ENCODE data around the gene ERGIC3. TPM values are rescaled to one million over a fixed set of nuclear protein-coding genes. Genes with fewer than 3 reads are reported as not detected.
A peak's percentile ranks its signal among the peaks of the same experiment; 100 is the strongest.

ERGIC3 gene
- polyA plus RNA-seq, 6 donors from 2014 or later: 103 to 141 (median 117) TPM

- DNase-seq (no peak), ATAC-seq (ENCODE audit: low read depth in 2 of 2) (no peak)
- H3K27me3 Mint-ChIP-seq: no peaks in the 10 kb centered on the region
- H3K4me3 Mint-ChIP-seq: peak overlapping the region in 2 of 8 donors; percentile 51 to 73
- H3K27ac Mint-ChIP-seq: peak overlapping the region in 3 of 6 donors; percentile 0 to 68 (median 2)
- H3K4me1 Mint-ChIP-seq: no peaks in the 10 kb centered on the region
- H3K36me3 Mint-ChIP-seq: peaks cover 0 to 30% of the 10 kb centered on the region in 2 donors
- no peaks in the 10 kb centered on the region for H3K9me3 Mint-ChIP-seq
Observed at GRCh38 chr20:35559042-35559693, 17.3 kb downstream of the ERGIC3 start.

GRCh38 chr20:35560105-35560511, 18.2 kb downstream of the ERGIC3 start:
- no peaks in the 10 kb centered on the region for H3K27me3 Mint-ChIP-seq
- no peaks in the 10 kb centered on the region for H3K4me1 Mint-ChIP-seq
- ATAC-seq (ENCODE audit: low read depth in 2 of 2) (no peak), DNase-seq (no peak)
- peak overlapping the region in 1 of 8 donors; percentile 37 for H3K4me3 Mint-ChIP-seq
- H3K36me3 Mint-ChIP-seq: peaks cover 0 to 21% of the 10 kb centered on the region in 2 donors
- no peak overlapping the region for H3K27ac Mint-ChIP-seq
- H3K9me3 Mint-ChIP-seq: peaks cover 0 to 2% (median 0%) of the 10 kb centered on the region in 7 donors

DNA sequence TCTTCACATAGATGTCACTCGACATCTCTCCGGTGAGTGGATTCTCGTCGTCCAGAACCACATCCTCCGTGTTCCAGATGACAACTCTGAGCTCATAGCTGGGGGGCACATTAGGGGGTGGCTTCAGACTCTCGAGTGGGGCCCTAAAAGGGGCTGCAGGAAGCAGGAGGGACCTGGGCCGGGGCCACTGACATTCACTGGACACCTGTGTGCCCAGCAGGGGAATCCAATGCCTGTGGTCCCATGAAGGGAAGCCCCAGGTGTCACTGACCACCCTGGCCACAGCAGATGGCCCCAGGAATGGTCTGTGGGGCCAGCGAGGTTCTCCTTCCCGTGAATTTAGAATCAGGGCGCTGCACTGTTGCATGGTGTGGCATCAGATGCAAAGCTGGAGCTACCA, 18.7 kb downstream of the ERGIC3 start:
- Mint-ChIP-seq H3K4me3 (no peak overlapping the region), H3K4me1 (no peaks in the 10 kb centered on the region), H3K27me3 (no peaks in the 10 kb centered on the region), H3K36me3 (peaks cover 0 to 19% of the 10 kb centered on the region in 2 donors), H3K27ac (no peak overlapping the region), H3K9me3 (peaks cover 0 to 2% (median 0%) of the 10 kb centered on the region in 7 donors)
- no peak for DNase-seq
- ATAC-seq (ENCODE audit: low read depth in 2 of 2): no peak

DNA sequence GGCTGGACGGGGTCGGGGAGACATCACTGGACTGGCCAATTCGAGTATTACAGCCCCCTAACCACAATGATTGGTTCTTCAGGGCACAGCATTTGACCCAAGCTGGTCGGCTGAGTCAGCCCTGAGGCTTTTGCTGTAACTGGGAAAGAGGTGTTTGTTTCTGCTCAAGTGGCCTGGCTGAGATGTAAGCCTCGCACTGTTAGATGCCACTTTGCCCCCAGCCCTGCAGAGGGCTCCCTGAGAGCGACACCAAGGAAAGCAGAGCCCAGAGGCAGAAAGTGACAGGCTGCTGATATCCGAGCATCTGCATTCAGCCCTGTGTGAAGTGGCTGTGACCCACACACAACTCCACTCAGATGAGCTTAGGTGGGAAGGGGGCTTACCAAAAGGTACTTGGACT, 19.4 kb downstream of the ERGIC3 start:
- no peak overlapping the region for H3K4me3 Mint-ChIP-seq
- H3K36me3 Mint-ChIP-seq: peaks cover 0 to 19% of the 10 kb centered on the region in 2 donors
- peak overlapping the region in 1 of 6 donors; percentile 38 for H3K27ac Mint-ChIP-seq
- ATAC-seq (ENCODE audit: low read depth in 2 of 2) (peak; percentile 59), DNase-seq (no peak)
- H3K9me3 Mint-ChIP-seq: peaks cover 0 to 2% (median 0%) of the 10 kb centered on the region in 7 donors
- H3K27me3 Mint-ChIP-seq: no peaks in the 10 kb centered on the region
- H3K4me1 Mint-ChIP-seq: no peaks in the 10 kb centered on the region

GRCh38 chr20:35561671-35562070, 19.8 kb downstream of the ERGIC3 start:
- DNase-seq (no peak), ATAC-seq (ENCODE audit: low read depth in 2 of 2) (no peak)
- Mint-ChIP-seq H3K27ac (peak overlapping the region in 1 of 6 donors; percentile 38), H3K9me3 (peaks cover 0 to 2% (median 0%) of the 10 kb centered on the region in 7 donors), H3K4me1 (no peaks in the 10 kb centered on the region), H3K4me3 (no peak overlapping the region), H3K36me3 (peaks cover 0 to 19% of the 10 kb centered on the region in 2 donors), H3K27me3 (no peaks in the 10 kb centered on the region)

DNA sequence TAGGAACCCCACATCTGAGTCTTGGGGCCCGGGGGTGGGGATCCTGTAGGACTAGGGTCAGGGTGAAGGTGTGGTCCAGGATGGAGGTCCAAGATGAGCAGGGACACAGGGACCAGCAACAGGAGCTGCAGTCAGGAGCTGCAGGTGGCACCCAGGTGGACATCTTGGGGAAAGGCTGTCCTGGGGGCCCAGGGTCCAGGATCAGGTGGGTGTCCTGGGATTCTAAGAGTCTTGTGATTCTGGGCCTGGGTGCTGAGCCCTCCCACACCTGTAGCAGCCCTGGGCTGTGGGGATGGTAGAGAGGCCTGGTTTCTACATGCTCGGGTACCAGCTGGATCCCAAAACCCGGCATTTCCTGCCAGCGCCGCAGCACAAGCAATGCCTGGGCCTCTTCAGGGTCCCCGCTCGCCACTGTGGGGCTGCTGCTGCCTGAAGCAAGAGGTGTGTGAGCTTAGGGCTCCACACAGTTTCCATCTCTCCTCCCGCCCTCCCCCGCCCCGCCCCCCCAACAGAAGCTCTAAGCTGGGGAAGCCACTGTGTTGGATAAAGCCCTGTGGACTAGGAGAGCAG, 20.7 kb downstream of the ERGIC3 start:
- peaks cover 0 to 8% (median 0%) of the 10 kb centered on the region in 3 donors for H3K27me3 Mint-ChIP-seq
- H3K9me3 Mint-ChIP-seq: peaks cover 0 to 2% (median 0%) of the 10 kb centered on the region in 7 donors
- peaks cover 0 to 19% of the 10 kb centered on the region in 2 donors for H3K36me3 Mint-ChIP-seq
- H3K27ac Mint-ChIP-seq: no peak overlapping the region
- no peaks in the 10 kb centered on the region for H3K4me1 Mint-ChIP-seq
- H3K4me3 Mint-ChIP-seq: no peak overlapping the region
- ATAC-seq (ENCODE audit: low read depth in 2 of 2) (no peak), DNase-seq (no peak)

GRCh38 chr20:35563834-35564233, 22.0 kb downstream of the ERGIC3 start:
- ATAC-seq (ENCODE audit: low read depth in 2 of 2): no peak

GRCh38 chr20:35564905-35565304, 23.0 kb downstream of the ERGIC3 start:
- H3K4me3 Mint-ChIP-seq: no peak overlapping the region
- peaks cover 0 to 2% (median 0%) of the 10 kb centered on the region in 7 donors for H3K9me3 Mint-ChIP-seq
- DNase-seq (no peak), ATAC-seq (ENCODE audit: low read depth in 2 of 2) (no peak)
- H3K4me1 Mint-ChIP-seq: peaks cover 0 to 4% (median 1%) of the 10 kb centered on the region in 3 donors
- H3K27me3 Mint-ChIP-seq: peaks cover 0 to 9% (median 4%) of the 10 kb centered on the region in 3 donors
- H3K36me3 Mint-ChIP-seq: no peaks in the 10 kb centered on the region
- H3K27ac Mint-ChIP-seq: no peak overlapping the region

More at GRCh38 chr20:35563834-35564233, 22.0 kb downstream of the ERGIC3 start:
- peaks cover 0 to 3% (median under 1%) of the 10 kb centered on the region in 3 donors for H3K4me1 Mint-ChIP-seq
- H3K27ac Mint-ChIP-seq: no peak overlapping the region
- peaks cover 0 to 8% of the 10 kb centered on the region in 2 donors for H3K36me3 Mint-ChIP-seq
- H3K27me3 Mint-ChIP-seq: peaks cover 0 to 9% (median 4%) of the 10 kb centered on the region in 3 donors
- H3K4me3 Mint-ChIP-seq: no peak overlapping the region
- peaks cover 0 to 2% (median 0%) of the 10 kb centered on the region in 7 donors for H3K9me3 Mint-ChIP-seq
- no peak for DNase-seq

GRCh38 chr20:35568645-35569044, 26.8 kb downstream of the ERGIC3 start:
- peaks cover 0 to 4% (median 1%) of the 10 kb centered on the region in 3 donors for H3K4me1 Mint-ChIP-seq
- H3K27ac Mint-ChIP-seq: peak overlapping the region in 1 of 6 donors; percentile 1
- ATAC-seq (ENCODE audit: low read depth in 2 of 2): peak in 1 of 2 donors; percentile 45
- peak; percentile 5 for DNase-seq
- H3K4me3 Mint-ChIP-seq: no peak overlapping the region
- peaks cover 5 to 8% of the 10 kb centered on the region in 2 donors for H3K36me3 Mint-ChIP-seq
- H3K27me3 Mint-ChIP-seq: peaks cover 0 to 9% (median 4%) of the 10 kb centered on the region in 3 donors
- H3K9me3 Mint-ChIP-seq: peaks cover 0 to 22% (median 11%) of the 10 kb centered on the region in 7 donors

DNA sequence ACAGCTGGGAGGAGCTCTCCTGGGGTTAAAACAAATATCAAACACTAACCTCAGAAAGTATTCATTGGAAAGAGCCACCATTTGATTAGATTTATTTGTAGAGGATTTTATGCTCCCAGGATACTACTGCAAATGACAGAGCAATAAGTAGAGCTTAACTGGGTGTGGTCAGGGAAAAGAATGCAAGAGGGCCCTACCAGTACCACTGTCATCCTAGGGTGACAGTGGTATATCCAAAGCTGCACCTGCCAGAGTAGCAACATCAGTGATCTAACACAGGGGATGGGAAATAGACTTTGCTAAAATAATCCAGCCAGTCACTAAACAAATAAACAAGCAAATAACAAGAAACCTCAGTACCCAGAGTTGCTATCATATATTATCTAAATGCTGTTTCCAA, 29.7 kb downstream of the ERGIC3 start:
- DNase-seq: no peak

DNA sequence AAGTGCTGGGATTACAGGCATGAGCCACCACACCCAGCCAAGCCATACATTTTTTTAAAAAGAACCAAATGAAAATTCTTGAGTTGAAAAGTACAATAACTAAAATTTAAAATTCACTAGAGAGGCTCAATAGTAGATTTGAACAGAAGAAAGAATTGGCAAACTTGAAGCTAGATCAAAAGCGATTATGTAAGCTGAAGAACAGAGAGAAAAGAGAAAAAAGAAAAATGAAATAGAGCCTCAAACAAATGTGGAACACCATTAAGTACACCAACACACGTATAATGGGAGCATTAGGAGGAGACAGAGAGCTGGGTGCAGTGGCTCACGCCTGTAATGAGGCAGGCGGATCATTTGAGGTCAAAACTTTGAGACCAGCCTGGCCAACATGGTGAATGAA, 31.0 kb downstream of the ERGIC3 start:
- Mint-ChIP-seq H3K9me3 (peaks cover 0 to 29% (median 14%) of the 10 kb centered on the region in 7 donors), H3K27ac (no peak overlapping the region), H3K4me3 (no peak overlapping the region), H3K36me3 (peaks cover 5 to 14% of the 10 kb centered on the region in 2 donors), H3K4me1 (peaks cover 0 to 4% (median 1%) of the 10 kb centered on the region in 3 donors), H3K27me3 (peaks cover 6 to 9% (median 7%) of the 10 kb centered on the region in 3 donors)
- DNase-seq: no peak
- ATAC-seq (ENCODE audit: low read depth in 2 of 2): no peak

More for the DNA sequence above, 29.7 kb downstream of the ERGIC3 start:
- peaks cover 5 to 14% of the 10 kb centered on the region in 2 donors for H3K36me3 Mint-ChIP-seq
- peaks cover 7 to 15% (median 7%) of the 10 kb centered on the region in 3 donors for H3K27me3 Mint-ChIP-seq
- ATAC-seq (ENCODE audit: low read depth in 2 of 2): no peak
- peak overlapping the region in 1 of 6 donors; percentile 43 for H3K27ac Mint-ChIP-seq
- no peak overlapping the region for H3K4me3 Mint-ChIP-seq
- H3K4me1 Mint-ChIP-seq: peaks cover 0 to 4% (median 1%) of the 10 kb centered on the region in 3 donors
- peaks cover 0 to 29% (median 14%) of the 10 kb centered on the region in 7 donors for H3K9me3 Mint-ChIP-seq

- ATAC-seq (ENCODE audit: low read depth in 2 of 2) (no peak), DNase-seq (no peak)
- H3K4me1 Mint-ChIP-seq: no peaks in the 10 kb centered on the region
- H3K9me3 Mint-ChIP-seq: peaks cover 0 to 31% (median 14%) of the 10 kb centered on the region in 7 donors
- no peak overlapping the region for H3K4me3 Mint-ChIP-seq
- peaks cover 5 to 14% of the 10 kb centered on the region in 2 donors for H3K36me3 Mint-ChIP-seq
- peak overlapping the region in 1 of 6 donors; percentile 6 for H3K27ac Mint-ChIP-seq
- H3K27me3 Mint-ChIP-seq: peaks cover 7 to 23% (median 9%) of the 10 kb centered on the region in 3 donors
Observed at GRCh38 chr20:35575958-35576357, 34.1 kb downstream of the ERGIC3 start.

DNA sequence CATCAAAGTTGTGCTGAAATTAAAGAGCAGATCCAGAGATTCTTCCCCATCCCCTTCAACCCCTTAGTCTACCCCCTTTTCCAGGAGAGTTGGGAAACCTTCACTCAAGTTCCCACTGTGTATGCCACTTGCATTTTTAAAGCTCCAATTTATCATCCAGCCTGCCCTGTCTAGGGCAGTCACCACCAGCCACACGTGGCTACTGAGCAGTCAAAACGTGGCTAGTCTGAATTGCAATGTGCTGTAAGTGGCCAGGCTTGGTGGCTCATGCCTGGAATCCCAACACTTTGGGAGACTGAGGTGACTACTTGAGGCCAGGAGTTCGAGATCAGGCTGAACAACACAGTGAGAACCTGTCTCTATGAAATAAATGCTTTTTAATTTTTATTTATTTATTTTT, 34.9 kb downstream of the ERGIC3 start:
- H3K4me3 Mint-ChIP-seq: no peak overlapping the region
- no peaks in the 10 kb centered on the region for H3K4me1 Mint-ChIP-seq
- H3K27me3 Mint-ChIP-seq: peaks cover 7 to 23% (median 9%) of the 10 kb centered on the region in 3 donors
- ATAC-seq (ENCODE audit: low read depth in 2 of 2) (no peak), DNase-seq (no peak)
- peaks cover 0 to 33% (median 19%) of the 10 kb centered on the region in 7 donors for H3K9me3 Mint-ChIP-seq
- H3K27ac Mint-ChIP-seq: peak overlapping the region in 1 of 6 donors; percentile 37
- H3K36me3 Mint-ChIP-seq: peaks cover 9 to 14% of the 10 kb centered on the region in 2 donors

All from naive B cell (primary cell).